RPMI8226 (cell line): ENCODE data around the gene DIP2B.

ENCODE experiments used
- DNase-seq: peaks from one replicate; pipeline ENCODE4 v3.0.0-alpha.2; 2015

DIP2B gene

GRCh38 chr12:50778663-50779590 lies 274.1 kb downstream of the DIP2B start:
- no peak for DNase-seq

GRCh38 chr12:50780013-50780412 lies 275.2 kb downstream of the DIP2B start:
- DNase-seq, result no peak

GRCh38 chr12:50784501-50784900 lies 279.7 kb downstream of the DIP2B start:
- no peak for DNase-seq

GRCh38 chr12:50785406-50786001 lies 280.7 kb downstream of the DIP2B start:
- no peak for DNase-seq

GRCh38 chr12:50786498-50787231 lies 281.9 kb downstream of the DIP2B start:
- DNase-seq, result no peak

GRCh38 chr12:50787618-50788017 lies 282.8 kb downstream of the DIP2B start:
- DNase-seq, result no peak

GRCh38 chr12:50788561-50788960 lies 283.8 kb downstream of the DIP2B start:
- no peak for DNase-seq

- no peak for DNase-seq
These were observed 285.3 kb downstream of the DIP2B start for GRCh38 chr12:50790081-50790480.
